Hematopoietic multipotent progenitor cell (in vitro differentiated cells): ENCODE data around the gene C16orf46. TPM values are rescaled to one million over a fixed set of nuclear protein-coding genes. Genes with fewer than 3 reads are reported as not detected.

Source experiments
- DNase-seq, 3 donors: peaks; one replicate each; pipeline ENCODE4 v3.0.0-alpha.2; 2011 to 2015; ENCODE audit warnings: low read depth in 2 of 3, low spot score in 2 of 3
- small RNA-seq: library from RNA; depleted of rRNA; stranded (forward); fragments of <200 nt; gene quantifications from one replicate; pipeline ENCODE3, GENCODE V24; 2012
- total RNA-seq: library from RNA; depleted of rRNA; stranded (reverse); fragments of >200 nt; gene quantifications from one replicate; pipeline ENCODE4 v1.2.3, GENCODE V29; 2012

C16orf46 gene
- total RNA-seq, 1 donor, result 1.9 TPM

DNA sequence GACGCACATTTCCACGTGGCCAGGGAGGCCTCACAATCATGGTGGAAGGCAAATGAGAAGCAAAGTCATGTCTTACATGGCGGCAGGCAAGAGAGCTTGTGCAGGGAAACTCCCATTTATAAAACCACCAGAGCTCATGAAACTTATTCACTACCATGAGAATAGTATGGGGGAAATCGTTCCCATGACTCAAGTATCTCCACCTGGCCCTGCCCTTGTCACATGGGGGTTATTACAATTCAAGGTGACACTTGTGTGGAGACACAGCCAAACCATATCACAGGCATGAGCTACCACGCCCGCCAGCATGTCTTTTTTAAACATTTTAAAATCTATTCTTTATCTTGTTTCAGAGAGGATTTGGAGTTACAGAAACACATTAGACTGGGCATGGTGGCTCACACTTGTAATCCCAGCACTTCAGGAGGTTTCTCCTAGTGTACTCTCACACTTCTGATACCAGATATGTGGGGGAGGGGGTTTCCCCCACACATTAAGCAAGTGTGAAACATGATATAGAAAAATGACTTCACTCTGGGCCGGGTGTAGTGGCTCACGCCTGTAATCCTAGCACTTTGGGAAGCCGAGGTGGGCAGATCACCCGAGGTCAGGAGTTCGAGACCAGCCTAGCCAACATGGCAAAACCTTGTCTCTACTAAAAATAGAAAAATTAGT lies 47.0 kb downstream of the C16orf46 start:
- no peak for DNase-seq

DNA sequence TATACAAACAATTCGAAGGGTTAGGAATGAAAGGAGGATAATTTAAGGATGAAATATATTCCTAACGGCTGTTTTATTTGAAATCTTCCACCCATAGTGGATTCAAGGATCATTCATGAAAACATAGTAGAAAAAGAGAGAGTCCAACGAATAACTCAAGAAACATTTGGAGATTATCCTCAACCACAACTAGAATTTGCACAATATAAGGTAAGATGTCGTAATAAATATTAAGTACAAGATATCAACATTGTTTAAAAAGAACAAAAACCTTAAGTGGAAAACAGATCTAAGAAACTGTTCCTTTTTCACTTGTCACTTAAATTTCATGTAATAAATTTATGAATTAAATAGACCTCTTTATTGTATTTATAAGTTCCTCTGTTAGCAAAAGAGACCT lies 50.6 kb downstream of the C16orf46 start:
- no peak for DNase-seq

DNA sequence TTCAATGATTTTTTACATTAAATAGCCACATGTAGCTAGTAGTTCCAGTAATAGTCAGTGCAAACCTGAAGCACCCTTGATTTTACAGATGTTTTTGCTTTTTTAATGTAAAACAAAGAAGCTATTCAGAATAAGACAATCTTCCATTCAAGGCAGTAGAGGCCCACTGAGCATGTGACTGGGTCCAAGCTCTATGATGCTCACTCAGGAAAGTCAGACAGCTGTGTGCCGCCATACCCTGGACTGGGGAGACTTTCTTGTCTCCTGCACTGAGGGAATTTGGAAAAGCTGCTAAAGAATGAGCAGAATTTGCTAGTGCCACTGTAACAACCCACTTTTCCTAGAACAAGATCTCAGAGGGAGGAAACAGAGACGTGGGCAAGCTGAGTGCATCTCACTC lies 58.5 kb downstream of the C16orf46 start:
- DNase-seq, result no peak

DNA sequence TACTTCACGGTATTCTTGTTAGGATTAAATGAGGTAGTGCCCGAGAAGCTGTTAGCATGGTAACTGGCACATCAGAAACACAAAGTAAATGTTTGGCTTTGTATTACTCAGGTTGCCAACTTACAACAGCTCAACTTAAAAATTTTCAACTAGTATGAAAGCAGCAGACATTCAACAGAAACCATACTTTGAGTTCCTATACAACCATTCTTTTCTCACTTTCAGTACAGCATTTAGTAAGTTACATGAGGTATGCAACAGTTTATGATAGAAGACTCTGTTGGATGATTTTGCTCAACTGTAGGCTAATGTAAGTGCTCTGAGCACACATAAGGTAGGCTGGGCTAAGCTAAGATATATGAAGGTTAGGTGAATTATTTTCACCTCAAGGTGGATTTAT lies 62.4 kb downstream of the C16orf46 start:
- no peak for DNase-seq

DNA sequence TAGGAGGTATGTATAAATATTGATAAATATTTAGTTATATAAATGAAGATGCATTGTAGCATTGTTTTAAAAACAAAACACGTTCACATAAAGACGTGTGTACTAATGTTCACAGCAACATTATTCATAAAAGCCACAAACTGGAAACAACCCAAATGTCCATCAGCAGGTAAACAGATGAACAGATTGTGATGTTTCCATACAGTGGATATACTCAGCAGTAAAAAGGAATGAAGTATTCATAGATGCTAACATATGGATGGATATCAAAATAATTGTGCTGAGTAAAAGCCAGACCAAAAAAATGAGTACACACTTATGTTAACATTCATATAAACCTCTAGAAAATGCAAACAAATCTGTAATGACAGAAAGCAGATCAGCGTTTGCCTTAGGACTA lies 64.1 kb downstream of the C16orf46 start:
- no peak for DNase-seq

Small RNAs within 50 kb of the gene (small RNA-seq; reads per million reads assigned to genes)
- gene AC092718.3 (not detected), gene RNU6-1191P (not detected)

Other genes with a start within 250 kb of the C16orf46 start
- gene CMC2, start 70.4 kb downstream of the C16orf46 start, total RNA-seq, result 24.5 TPM
- 4.8 TPM for gene CENPN, start 70.0 kb downstream of the C16orf46 start, total RNA-seq
- 21.5 TPM for gene ATMIN, start 41.4 kb downstream of the C16orf46 start, total RNA-seq
- gene GCSH, start 19.2 kb upstream of the C16orf46 start, total RNA-seq, result 7.0 TPM
- gene BCO1, start 161.5 kb upstream of the C16orf46 start, total RNA-seq, result under 0.01 TPM
- gene GAN, start 237.7 kb upstream of the C16orf46 start, total RNA-seq, result 4.0 TPM